AG09319 (cell line): ENCODE results near the gene APCDD1.
A peak's percentile ranks its signal among the peaks of the same experiment; 100 is the strongest.

Source experiments
- DNase-seq: peaks from one replicate; pipeline ENCODE4 v3.0.0-alpha.2; 2010; ENCODE audit warnings: low read depth; ENCODE audit errors: extremely low read depth
- CTCF ChIP-seq: IDR thresholded peaks from 2 replicates; pipeline ENCODE4 v1.5.1; 2011; ENCODE audit warnings: low read depth, mild to moderate bottlenecking, inconsistent platforms, low read length, moderate library complexity

APCDD1 gene

GRCh38 chr18:10432781-10433180 is 21.7 kb upstream of the APCDD1 start:
- no peak for TF ChIP-seq CTCF
- DNase-seq, result no peak

GRCh38 chr18:10436160-10436559 is 18.3 kb upstream of the APCDD1 start:
- no peak for TF ChIP-seq CTCF
- DNase-seq, result no peak

- no peak for DNase-seq
- no peak for TF ChIP-seq CTCF
Measured at GRCh38 chr18:10437837-10438236, 16.6 kb upstream of the APCDD1 start.

- no peak for DNase-seq
- TF ChIP-seq CTCF, result no peak
Measured at GRCh38 chr18:10439898-10440297, 14.5 kb upstream of the APCDD1 start.

- no peak for TF ChIP-seq CTCF
- no peak for DNase-seq
Measured at GRCh38 chr18:10440884-10441283, 13.6 kb upstream of the APCDD1 start.

- DNase-seq, result no peak
- no peak for TF ChIP-seq CTCF
Measured at GRCh38 chr18:10441472-10441871, 13.0 kb upstream of the APCDD1 start.

- peak; percentile 12 for TF ChIP-seq CTCF
- no peak for DNase-seq
Measured at GRCh38 chr18:10442551-10442971, 11.9 kb upstream of the APCDD1 start.

- no peak for TF ChIP-seq CTCF
- DNase-seq, result no peak
Measured at GRCh38 chr18:10443001-10443400, 11.4 kb upstream of the APCDD1 start.
